ENCODE measurements around the gene C1orf105. TPM values are rescaled to one million over a fixed set of nuclear protein-coding genes. Genes with fewer than 3 reads are reported as not detected.

C1orf105 gene
- total RNA-seq, 1 donor from 2014 or later, result not detected

DNA sequence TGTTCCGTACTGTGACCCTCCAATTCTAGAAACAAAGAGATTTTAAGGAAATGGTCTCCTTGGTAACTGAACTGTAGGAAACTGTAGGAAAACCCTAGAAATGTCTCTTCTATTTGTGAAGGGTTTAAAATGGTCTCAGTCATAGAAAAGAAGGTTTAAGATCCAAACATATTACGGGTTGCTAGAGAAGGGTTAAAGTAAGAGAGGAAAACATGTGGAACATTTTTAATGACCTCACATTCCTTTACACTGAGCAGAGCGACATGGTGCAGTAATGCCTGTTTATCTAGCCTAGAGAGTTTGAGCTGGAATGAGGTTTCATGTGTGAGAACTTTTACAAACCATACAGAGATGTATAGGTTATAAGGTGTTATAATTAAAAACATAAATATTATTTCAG lies 36.9 kb upstream of the C1orf105 start:
- Histone ChIP-seq H3K27me3 (no peaks in the 10 kb centered on the region), H3K27ac (no peak overlapping the region), H3K9me3 (no peaks in the 10 kb centered on the region), H3K4me1 (peaks cover 4% of the 10 kb centered on the region), H3K36me3 (no peaks in the 10 kb centered on the region), H3K4me3 (no peak overlapping the region)
- intact Hi-C loops (cut with DNase I), result no loop called here
- ATAC-seq (no peak), DNase-seq (no peak)
- TF ChIP-seq, protein P1, sequence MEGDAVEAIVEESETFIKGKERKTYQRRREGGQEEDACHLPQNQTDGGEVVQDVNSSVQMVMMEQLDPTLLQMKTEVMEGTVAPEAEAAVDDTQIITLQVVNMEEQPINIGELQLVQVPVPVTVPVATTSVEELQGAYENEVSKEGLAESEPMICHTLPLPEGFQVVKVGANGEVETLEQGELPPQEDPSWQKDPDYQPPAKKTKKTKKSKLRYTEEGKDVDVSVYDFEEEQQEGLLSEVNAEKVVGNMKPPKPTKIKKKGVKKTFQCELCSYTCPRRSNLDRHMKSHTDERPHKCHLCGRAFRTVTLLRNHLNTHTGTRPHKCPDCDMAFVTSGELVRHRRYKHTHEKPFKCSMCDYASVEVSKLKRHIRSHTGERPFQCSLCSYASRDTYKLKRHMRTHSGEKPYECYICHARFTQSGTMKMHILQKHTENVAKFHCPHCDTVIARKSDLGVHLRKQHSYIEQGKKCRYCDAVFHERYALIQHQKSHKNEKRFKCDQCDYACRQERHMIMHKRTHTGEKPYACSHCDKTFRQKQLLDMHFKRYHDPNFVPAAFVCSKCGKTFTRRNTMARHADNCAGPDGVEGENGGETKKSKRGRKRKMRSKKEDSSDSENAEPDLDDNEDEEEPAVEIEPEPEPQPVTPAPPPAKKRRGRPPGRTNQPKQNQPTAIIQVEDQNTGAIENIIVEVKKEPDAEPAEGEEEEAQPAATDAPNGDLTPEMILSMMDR (IDR thresholded peaks at IDR 0.05), result no peak

DNA sequence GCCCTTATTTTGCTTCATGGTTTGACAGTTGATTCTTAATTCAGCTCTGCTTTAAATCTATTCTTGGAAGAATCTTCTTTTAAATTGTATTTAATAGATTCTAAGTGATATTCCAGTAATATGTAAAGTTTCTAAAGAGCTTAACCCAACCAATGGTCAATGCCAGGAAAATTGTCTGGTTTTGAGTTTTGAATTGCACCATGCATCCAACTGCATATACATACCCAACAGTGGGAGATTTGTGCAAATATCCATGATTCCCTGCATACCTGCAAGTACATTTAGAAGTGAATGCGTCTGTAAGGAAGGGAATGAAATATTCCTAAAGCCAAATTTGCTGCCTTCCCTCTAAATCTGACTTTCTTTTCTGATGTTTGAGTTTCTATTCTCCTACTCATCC lies 35.8 kb upstream of the C1orf105 start:
- intact Hi-C loops (cut with DNase I), result no loop called here

DNA sequence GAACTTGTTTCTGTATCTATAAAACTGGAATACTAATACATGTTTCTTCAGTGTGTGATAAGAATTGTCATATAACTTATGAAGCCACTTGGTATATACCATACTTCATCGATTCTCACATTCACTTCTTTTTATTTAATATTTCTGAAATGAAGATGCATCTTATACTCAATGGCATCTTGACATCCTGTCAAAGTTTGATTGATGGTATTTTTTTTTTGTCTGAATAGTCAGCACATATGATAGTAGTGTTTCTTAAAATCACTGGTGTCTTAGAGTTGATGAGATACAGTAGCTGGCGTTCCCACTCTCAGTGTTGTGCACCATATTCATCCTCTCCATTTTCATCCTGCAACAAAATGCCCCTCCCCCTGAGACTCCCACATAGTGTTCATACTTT lies 34.4 kb upstream of the C1orf105 start:
- Histone ChIP-seq H3K27me3 (no peaks in the 10 kb centered on the region), H3K4me3 (no peak overlapping the region), H3K4me1 (no peaks in the 10 kb centered on the region), H3K27ac (no peak overlapping the region), H3K36me3 (no peaks in the 10 kb centered on the region), H3K9me3 (no peaks in the 10 kb centered on the region)
- intact Hi-C loops (cut with DNase I), result no loop called here
- DNase-seq, result no peak
- no peak for ATAC-seq
- TF ChIP-seq, protein P1 (IDR thresholded peaks at IDR 0.05), result no peak

More for the DNA sequence above, 35.8 kb upstream of the C1orf105 start:
- H3K27me3 ChIP-seq, result no peaks in the 10 kb centered on the region
- H3K4me3 ChIP-seq, result no peak overlapping the region
- peaks cover 4% of the 10 kb centered on the region for H3K4me1 ChIP-seq
- no peak for DNase-seq
- H3K9me3 ChIP-seq, result no peaks in the 10 kb centered on the region
- TF ChIP-seq, protein P1 (IDR thresholded peaks at IDR 0.05), result no peak
- no peaks in the 10 kb centered on the region for H3K36me3 ChIP-seq
- no peak for ATAC-seq
- H3K27ac ChIP-seq, result no peak overlapping the region

DNA sequence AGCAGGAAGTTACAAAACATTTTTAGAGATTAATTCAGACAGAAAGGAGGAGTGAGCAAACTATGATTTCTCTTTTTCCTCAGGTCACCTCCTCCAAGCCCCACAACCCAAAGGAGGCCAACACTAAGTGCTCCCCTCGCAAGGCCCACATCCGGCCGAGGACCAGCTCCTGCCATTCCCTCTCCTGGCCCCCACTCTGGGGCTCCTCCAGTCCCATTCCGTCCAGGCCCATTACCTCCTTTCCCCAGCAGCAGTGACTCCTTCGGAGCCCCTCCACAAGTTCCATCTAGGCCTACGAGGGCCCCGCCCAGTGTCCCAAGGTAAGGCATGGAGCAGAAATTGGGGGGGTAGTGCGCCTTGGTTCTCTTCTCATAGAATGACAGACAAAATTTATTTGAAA lies 32.0 kb upstream of the C1orf105 start:
- intact Hi-C loops (cut with DNase I), result no loop called here
- TF ChIP-seq, protein P1 (IDR thresholded peaks at IDR 0.05), result no peak

DNA sequence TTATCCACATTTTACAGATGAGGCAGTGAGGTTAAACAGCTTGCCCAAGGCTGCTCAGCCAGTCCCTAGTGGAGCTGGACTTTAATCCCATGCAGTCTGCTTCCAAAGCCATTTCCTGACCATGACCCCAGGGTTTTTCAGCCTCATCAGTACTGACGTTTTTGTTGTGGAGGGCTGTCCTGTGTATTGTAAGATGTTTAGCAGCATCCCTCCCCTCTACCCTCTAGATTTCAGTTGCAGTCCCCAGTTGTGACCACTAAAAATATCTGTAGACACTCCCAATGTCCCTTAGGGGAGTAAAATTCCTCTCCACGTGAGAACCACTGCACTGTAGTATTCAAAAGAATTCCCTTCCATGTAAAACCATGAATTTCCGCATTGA lies 30.2 kb upstream of the C1orf105 start:
- TF ChIP-seq, protein P1 (IDR thresholded peaks at IDR 0.05), result no peak
- Histone ChIP-seq H3K27me3 (no peaks in the 10 kb centered on the region), H3K9me3 (no peaks in the 10 kb centered on the region), H3K4me1 (no peaks in the 10 kb centered on the region), H3K36me3 (no peaks in the 10 kb centered on the region), H3K27ac (no peak overlapping the region), H3K4me3 (no peak overlapping the region)
- ATAC-seq (no peak), DNase-seq (no peak)
- intact Hi-C loops (cut with DNase I), result no loop called here

More for the DNA sequence above, 32.0 kb upstream of the C1orf105 start:
- Histone ChIP-seq H3K27me3 (no peaks in the 10 kb centered on the region), H3K36me3 (no peaks in the 10 kb centered on the region), H3K4me3 (no peak overlapping the region), H3K9me3 (no peaks in the 10 kb centered on the region), H3K27ac (no peak overlapping the region), H3K4me1 (no peaks in the 10 kb centered on the region)
- ATAC-seq, result no peak
- no peak for DNase-seq
